Airway epithelial cell (primary cell): ENCODE results near the gene DNASE2B. TPM values are rescaled to one million over a fixed set of nuclear protein-coding genes. Genes with fewer than 3 reads are reported as not detected.

ENCODE experiments used
- total RNA-seq: library from RNA; depleted of rRNA; stranded (reverse); fragments of >200 nt; gene quantifications from 2 replicates; pipeline ENCODE4 v1.2.3, GENCODE V29; 2015

The DNASE2B gene, protein sequence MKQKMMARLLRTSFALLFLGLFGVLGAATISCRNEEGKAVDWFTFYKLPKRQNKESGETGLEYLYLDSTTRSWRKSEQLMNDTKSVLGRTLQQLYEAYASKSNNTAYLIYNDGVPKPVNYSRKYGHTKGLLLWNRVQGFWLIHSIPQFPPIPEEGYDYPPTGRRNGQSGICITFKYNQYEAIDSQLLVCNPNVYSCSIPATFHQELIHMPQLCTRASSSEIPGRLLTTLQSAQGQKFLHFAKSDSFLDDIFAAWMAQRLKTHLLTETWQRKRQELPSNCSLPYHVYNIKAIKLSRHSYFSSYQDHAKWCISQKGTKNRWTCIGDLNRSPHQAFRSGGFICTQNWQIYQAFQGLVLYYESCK
- not detected in 2 replicates for total RNA-seq

DNA sequence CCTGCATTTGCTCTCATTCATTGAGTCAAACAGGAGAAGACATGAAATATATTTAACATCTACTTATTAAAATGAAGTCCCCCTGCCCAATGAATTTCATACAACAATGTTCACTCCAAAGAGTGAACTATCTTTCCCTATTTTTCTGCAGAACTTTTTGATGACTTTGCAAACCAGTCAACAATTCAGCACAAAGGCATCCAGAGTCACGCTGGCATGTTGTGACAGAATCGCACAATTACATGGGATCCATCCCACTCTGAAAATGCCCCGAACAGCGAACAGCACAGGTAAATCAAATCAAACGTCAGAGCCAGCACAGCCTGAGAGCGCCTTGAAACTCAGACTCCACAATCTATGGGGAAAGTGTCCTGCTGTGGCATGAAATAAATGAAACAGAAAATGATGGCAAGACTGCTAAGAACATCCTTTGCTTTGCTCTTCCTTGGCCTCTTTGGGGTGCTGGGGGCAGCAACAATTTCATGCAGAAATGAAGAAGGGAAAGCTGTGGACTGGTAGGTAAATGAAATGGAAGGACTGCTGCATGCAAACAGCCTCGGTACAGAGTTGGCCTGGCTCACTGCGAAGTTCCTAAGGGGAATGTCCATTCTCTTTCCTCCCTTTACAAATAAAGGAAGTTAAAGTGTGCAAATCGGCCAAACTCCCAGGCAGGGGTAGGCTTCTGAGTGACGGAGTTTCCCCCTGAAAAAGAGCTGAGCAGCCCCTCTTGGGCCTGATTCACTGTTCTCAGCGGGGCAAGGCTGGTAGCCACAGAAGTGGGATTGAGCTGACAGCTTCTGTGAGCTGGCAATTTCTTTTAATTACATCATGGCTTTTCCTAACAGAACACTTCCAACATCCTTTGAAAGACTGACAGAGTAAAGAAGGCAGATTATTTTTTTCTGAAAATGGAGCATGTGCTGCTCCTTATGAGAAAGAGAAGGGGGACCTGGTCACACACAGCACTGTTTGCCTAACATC lies at the start of gene DNASE2B:
DNASE2B (plus strand) TSS at position 310 of the 981 bp plus-strand sequence; CDS start at position 391, 81 bp downstream.

Other genes starting within 250 kb of the DNASE2B start
- gene SAMD13, start 96.8 kb upstream of the DNASE2B start, total RNA-seq = 1.1 and 1.3 TPM in 2 replicates
- gene RPF1, start 80.8 kb downstream of the DNASE2B start, total RNA-seq = 42.0 and 54.1 TPM in 2 replicates
- 16.8 TPM in 1 of 2 replicates, not detected in the other for gene SPATA1, start 107.9 kb downstream of the DNASE2B start, total RNA-seq
- 87.0 and 94.6 TPM in 2 replicates for gene GNG5, start 108.1 kb downstream of the DNASE2B start, total RNA-seq
- gene CTBS, start 176.0 kb downstream of the DNASE2B start, total RNA-seq = 8.4 and 10.9 TPM in 2 replicates